ENCODE data around the gene ARHGAP15.
A peak's percentile ranks its signal among the peaks of the same experiment; 100 is the strongest.

The ARHGAP15 gene

DNA sequence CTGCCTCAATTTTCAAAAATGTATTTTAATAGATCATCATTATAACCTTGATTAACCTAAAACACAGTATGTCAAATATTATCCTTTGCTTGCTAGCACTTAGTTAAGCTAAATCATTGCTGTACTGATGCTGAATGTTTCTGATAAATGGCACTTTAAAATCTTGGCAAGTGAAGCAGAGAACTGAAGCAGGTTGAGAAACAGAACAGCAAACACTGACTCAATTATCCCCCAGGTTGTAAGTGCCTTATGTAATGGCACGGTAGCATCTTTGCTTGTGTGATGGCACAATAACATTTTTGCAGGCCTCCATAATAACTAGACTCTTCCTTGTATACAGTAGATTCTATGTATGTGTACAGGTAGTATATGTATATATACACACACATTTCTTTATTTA, 33.8 kb downstream of the ARHGAP15 start:
- H3K4me3 ChIP-seq (replicated peaks in 1 of 2; ENCODE audit: low read depth in 2 of 2, low read length in 2 of 2) = no peak overlapping the region
- TF ChIP-seq, protein P1, sequence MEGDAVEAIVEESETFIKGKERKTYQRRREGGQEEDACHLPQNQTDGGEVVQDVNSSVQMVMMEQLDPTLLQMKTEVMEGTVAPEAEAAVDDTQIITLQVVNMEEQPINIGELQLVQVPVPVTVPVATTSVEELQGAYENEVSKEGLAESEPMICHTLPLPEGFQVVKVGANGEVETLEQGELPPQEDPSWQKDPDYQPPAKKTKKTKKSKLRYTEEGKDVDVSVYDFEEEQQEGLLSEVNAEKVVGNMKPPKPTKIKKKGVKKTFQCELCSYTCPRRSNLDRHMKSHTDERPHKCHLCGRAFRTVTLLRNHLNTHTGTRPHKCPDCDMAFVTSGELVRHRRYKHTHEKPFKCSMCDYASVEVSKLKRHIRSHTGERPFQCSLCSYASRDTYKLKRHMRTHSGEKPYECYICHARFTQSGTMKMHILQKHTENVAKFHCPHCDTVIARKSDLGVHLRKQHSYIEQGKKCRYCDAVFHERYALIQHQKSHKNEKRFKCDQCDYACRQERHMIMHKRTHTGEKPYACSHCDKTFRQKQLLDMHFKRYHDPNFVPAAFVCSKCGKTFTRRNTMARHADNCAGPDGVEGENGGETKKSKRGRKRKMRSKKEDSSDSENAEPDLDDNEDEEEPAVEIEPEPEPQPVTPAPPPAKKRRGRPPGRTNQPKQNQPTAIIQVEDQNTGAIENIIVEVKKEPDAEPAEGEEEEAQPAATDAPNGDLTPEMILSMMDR (IDR thresholded peaks at IDR 0.05; ENCODE audit: low read depth, low read length) = no peak
- no peak for DNase-seq (ENCODE audit: low read depth in 2 of 2)

- no peak overlapping the region for H3K4me3 ChIP-seq (replicated peaks in 1 of 2; ENCODE audit: low read depth in 2 of 2, low read length in 2 of 2)
- TF ChIP-seq, protein P1 (IDR thresholded peaks at IDR 0.05; ENCODE audit: low read depth, low read length) = no peak
- no peak for DNase-seq (ENCODE audit: low read depth in 2 of 2)
Observed at GRCh38 chr2:143163499-143163898, 34.3 kb downstream of the ARHGAP15 start.

- DNase-seq (ENCODE audit: low read depth in 2 of 2) = no peak
- no peak overlapping the region for H3K4me3 ChIP-seq (replicated peaks in 1 of 2; ENCODE audit: low read depth in 2 of 2, low read length in 2 of 2)
- TF ChIP-seq, protein P1 (IDR thresholded peaks at IDR 0.05; ENCODE audit: low read depth, low read length) = no peak
Observed at GRCh38 chr2:143165291-143165690, 36.1 kb downstream of the ARHGAP15 start.

GRCh38 chr2:143169105-143169504, 39.9 kb downstream of the ARHGAP15 start:
- no peak for DNase-seq (ENCODE audit: low read depth in 2 of 2)
- TF ChIP-seq, protein P1 (IDR thresholded peaks at IDR 0.05; ENCODE audit: low read depth, low read length) = no peak
- H3K4me3 ChIP-seq (replicated peaks in 1 of 2; ENCODE audit: low read depth in 2 of 2, low read length in 2 of 2) = no peak overlapping the region

GRCh38 chr2:143171817-143172216, 42.6 kb downstream of the ARHGAP15 start:
- no peak overlapping the region for H3K4me3 ChIP-seq (replicated peaks in 1 of 2; ENCODE audit: low read depth in 2 of 2, low read length in 2 of 2)
- peak; percentile 6 to 14 for DNase-seq (ENCODE audit: low read depth in 2 of 2)
- TF ChIP-seq, protein P1 (IDR thresholded peaks at IDR 0.05; ENCODE audit: low read depth, low read length) = peak; percentile 17

DNA sequence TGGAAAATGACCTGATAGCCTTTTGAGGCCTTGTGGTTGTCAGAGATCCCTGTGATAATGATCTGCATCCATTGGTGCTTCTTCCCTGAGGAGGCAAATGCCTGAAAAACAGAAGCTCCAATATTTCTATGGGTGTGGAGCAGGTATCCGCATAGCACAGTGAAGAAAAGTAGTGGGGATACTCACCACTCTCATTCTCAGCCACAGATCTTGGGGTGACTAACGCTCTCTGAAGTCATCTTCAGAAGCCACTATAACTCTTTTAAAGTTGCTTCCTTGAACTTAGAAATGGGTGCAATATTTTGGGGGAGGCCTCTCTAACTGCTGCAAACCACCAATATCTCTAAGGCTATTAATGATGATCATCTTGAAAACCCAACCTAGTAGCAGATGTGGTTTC, 46.2 kb downstream of the ARHGAP15 start:
- H3K4me3 ChIP-seq (replicated peaks in 1 of 2; ENCODE audit: low read depth in 2 of 2, low read length in 2 of 2) = no peak overlapping the region
- DNase-seq (ENCODE audit: low read depth in 2 of 2) = no peak
- TF ChIP-seq, protein P1 (IDR thresholded peaks at IDR 0.05; ENCODE audit: low read depth, low read length) = no peak

DNA sequence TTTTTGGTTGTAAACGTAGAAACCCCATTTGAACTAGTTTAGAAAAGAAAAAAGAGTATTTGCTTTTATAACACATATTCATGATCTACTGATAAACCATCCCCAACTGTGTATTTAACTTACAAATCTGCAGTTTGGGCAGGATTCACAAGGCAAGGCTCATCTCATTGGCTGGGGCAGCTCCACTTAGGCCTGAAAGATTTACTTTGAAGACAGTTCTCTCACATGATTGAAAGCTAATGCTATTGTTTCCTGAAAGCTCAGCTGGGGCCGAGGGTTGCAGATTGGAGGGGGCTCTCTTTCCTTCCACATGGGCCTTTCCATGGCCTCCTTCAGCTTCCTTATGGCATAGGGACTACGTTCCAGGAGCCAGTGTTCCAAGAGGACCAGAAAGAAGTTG, 47.4 kb downstream of the ARHGAP15 start:
- peak in 1 of 2 donors; percentile 0 for DNase-seq (ENCODE audit: low read depth in 2 of 2)
- no peak overlapping the region for H3K4me3 ChIP-seq (replicated peaks in 1 of 2; ENCODE audit: low read depth in 2 of 2, low read length in 2 of 2)
- TF ChIP-seq, protein P1 (IDR thresholded peaks at IDR 0.05; ENCODE audit: low read depth, low read length) = no peak

All from cardiac fibroblast (primary cell).